ENCODE measurements around the gene ACP6.

The ACP6 gene

DNA sequence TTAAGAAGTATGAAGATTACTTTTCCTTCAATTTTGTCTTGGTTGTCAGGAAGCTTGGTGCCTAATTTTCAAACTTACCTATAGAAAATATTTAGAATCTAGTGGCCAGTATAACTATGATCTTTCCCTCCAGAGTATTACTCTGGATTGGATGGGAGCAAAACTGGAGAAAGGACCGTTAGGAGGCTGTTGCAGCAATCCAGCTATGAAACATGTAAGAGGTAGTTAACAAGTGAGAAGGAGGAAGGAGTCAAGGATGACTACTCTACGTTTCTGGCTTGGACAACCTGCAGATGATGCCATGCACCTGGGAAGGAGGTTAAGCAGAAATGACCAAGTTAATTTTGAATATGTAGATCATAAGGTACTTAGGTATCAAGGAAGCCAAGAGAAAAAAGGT lies 3.5 kb upstream of the ACP6 start:
- peaks cover 7% of the 10 kb centered on the region for H3K9me3 Mint-ChIP-seq
- H3K36me3 Mint-ChIP-seq (ENCODE audit: low read depth), result no peaks in the 10 kb centered on the region
- H3K4me3 Mint-ChIP-seq, result no peak overlapping the region
- no peak for DNase-seq (ENCODE audit: low spot score)
- no peak overlapping the region for H3K27ac Mint-ChIP-seq
- peaks cover 11% of the 10 kb centered on the region for H3K4me1 Mint-ChIP-seq (ENCODE audit: low read depth)
- H3K27me3 Mint-ChIP-seq (ENCODE audit: low read depth), result peaks cover 22% of the 10 kb centered on the region

DNA sequence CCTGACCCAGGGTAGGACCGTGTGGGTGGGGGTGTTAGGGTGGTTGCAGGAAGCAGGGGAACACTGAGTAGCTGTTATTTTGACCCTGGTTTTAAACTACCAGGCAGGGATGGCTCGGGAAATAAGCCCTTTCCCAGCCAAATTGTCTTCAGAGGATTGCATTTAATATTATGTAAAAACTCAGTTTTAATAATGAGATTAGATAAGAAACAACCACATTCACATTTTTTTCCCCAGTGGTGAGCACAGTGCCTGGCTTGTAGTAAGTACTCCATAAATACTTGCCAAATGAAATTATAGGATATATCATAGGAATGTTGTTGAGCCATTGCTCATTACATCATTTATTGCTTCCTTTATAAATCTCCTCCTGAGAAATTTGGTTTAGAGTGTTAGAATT lies 3.1 kb upstream of the ACP6 start:
- Mint-ChIP-seq H3K4me1 (ENCODE audit: low read depth) (peaks cover 15% of the 10 kb centered on the region), H3K36me3 (ENCODE audit: low read depth) (no peaks in the 10 kb centered on the region), H3K4me3 (no peak overlapping the region), H3K27ac (no peak overlapping the region), H3K9me3 (peaks cover 7% of the 10 kb centered on the region), H3K27me3 (ENCODE audit: low read depth) (peaks cover 22% of the 10 kb centered on the region)
- DNase-seq (ENCODE audit: low spot score), result no peak

DNA sequence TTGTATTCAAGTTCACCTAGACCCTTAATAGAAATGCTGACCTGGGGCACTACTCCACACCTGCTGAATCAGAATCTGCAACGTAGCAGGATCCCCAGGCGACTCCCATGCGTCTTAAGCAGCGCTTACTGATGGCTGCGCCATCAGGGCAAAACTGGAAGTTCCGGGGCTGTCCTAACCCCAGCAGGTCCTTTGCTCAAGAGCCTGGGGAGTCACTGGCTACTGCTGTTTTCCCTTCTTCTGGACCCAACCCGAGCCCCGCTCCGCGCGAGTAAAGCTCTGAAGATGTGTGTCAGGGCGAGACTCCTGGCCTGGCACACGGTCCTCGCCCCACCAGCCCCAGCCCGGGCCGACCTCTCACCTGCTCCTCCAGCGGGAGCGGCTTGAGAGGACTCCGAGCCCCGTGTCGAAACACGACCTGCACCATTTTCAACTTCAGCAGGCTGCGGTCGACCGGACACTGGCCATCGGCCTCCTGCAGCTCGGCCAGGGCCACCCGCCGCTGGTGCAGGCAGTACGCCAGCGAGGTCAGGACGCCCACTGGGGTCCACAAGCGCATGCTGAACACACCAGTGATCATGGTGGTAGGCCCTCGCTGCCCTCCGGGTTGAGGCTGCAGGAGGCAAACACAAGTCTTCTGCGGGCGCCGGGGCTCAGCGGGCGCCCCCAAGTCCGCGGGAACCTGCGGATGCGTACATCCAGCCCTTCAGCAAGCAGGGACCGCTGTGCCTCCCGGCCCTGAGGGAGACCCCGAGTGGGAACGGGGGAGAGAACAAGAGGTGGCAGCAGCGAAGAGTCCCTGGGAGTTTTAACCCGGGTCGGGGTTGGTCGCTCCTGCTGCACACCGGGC lies 630 bp downstream of the ACP6 start:
- Mint-ChIP-seq H3K27ac (peak overlapping the region; percentile 87), H3K27me3 (ENCODE audit: low read depth) (peaks cover 12% of the 10 kb centered on the region), H3K9me3 (no peaks in the 10 kb centered on the region), H3K36me3 (ENCODE audit: low read depth) (no peaks in the 10 kb centered on the region), H3K4me1 (ENCODE audit: low read depth) (peaks cover 18% of the 10 kb centered on the region), H3K4me3 (peak overlapping the region; percentile 94)
- peak; percentile 31 for DNase-seq (ENCODE audit: low spot score)

DNA sequence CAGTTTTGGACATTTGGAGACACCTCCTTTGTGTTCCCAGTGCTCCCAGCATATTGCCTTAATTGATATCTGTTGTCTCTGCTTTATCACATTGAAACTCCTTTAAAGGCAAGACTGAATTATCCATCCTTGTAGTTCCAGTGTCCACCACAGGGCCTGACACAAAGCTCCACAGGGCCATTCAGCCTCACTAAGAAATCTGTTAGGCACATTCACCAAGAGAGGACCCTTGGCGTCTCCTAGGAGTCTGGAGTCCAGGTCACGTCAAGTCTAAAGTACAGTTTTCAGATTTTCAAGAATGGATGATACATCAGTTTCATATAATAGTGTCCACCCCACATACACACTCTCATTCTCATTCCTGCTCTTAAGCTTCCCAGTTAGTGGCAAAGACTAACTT lies 4.8 kb downstream of the ACP6 start:
- H3K4me3 Mint-ChIP-seq, result no peak overlapping the region
- H3K9me3 Mint-ChIP-seq, result no peaks in the 10 kb centered on the region
- H3K36me3 Mint-ChIP-seq (ENCODE audit: low read depth), result peaks cover 2% of the 10 kb centered on the region
- no peak overlapping the region for H3K27ac Mint-ChIP-seq
- H3K4me1 Mint-ChIP-seq (ENCODE audit: low read depth), result peaks cover 39% of the 10 kb centered on the region
- no peaks in the 10 kb centered on the region for H3K27me3 Mint-ChIP-seq (ENCODE audit: low read depth)
- DNase-seq (ENCODE audit: low spot score), result no peak

DNA sequence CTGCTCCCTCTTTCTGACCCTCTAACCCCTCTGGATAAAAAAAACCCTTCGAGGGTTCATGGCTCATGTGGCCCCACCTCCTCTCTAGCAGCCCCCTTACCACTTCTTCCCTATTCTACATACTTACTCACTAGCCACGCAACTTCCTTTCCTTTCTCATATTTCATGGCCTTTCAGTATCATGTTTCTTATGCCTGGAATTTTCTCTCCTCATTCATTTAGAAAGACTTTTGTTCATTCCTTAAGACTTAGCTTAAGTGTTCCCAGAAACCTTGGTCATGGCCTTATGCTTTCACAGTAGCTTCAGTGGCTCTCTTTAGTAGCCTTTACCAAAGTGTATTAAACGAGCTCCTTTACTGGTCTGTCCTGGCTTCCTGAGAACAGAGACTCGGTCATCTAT lies 6.1 kb downstream of the ACP6 start:
- DNase-seq (ENCODE audit: low spot score), result no peak
- Mint-ChIP-seq H3K4me3 (no peak overlapping the region), H3K27ac (no peak overlapping the region), H3K27me3 (ENCODE audit: low read depth) (no peaks in the 10 kb centered on the region), H3K36me3 (ENCODE audit: low read depth) (peaks cover 2% of the 10 kb centered on the region), H3K4me1 (ENCODE audit: low read depth) (peaks cover 35% of the 10 kb centered on the region), H3K9me3 (no peaks in the 10 kb centered on the region)

DNA sequence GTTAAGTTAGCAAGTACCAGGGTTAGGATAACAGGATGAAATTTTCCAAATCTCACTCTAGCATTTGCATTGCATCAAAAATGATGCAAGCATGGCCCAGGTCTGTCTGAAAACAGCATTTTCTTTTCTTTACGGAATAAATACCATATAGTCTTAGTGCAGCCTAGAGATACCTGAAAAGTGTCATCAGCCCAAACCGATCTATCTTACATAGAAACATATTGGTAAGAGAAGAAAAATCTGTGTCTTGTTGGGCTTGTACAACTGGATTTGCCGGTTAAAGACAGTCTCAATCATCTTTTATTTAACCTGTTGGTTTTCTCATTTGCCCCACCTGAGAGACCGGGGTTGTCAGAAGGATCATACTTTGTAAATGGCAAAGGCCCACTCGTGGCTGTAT lies 15.8 kb downstream of the ACP6 start:
- no peak for DNase-seq (ENCODE audit: low spot score)
- H3K4me3 Mint-ChIP-seq, result no peak overlapping the region
- H3K36me3 Mint-ChIP-seq (ENCODE audit: low read depth), result peaks cover 19% of the 10 kb centered on the region
- H3K9me3 Mint-ChIP-seq, result no peaks in the 10 kb centered on the region
- no peak overlapping the region for H3K27ac Mint-ChIP-seq
- H3K4me1 Mint-ChIP-seq (ENCODE audit: low read depth), result no peaks in the 10 kb centered on the region
- no peaks in the 10 kb centered on the region for H3K27me3 Mint-ChIP-seq (ENCODE audit: low read depth)

DNA sequence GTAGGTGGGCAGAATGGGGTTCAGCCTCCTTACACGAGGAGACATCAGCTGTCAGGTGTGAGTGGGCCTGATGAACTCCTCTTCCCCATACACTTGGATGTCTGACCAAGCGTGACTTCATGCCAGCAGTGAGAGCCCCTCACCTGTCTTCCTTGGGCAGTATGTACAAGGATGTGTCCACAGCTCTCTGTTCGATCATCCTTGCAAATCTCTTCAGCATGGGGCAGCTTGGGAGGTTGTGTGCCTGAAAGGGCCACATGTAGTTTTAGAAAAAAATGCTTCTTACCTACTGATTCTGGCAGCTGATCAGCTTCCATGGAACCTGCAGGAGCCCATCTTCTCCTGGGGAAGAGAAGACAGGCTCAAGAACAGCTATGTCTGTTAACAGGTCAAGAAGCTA lies 18.0 kb downstream of the ACP6 start:
- Mint-ChIP-seq H3K4me3 (no peak overlapping the region), H3K36me3 (ENCODE audit: low read depth) (peaks cover 19% of the 10 kb centered on the region), H3K27ac (no peak overlapping the region), H3K9me3 (no peaks in the 10 kb centered on the region), H3K4me1 (ENCODE audit: low read depth) (peaks cover 22% of the 10 kb centered on the region), H3K27me3 (ENCODE audit: low read depth) (no peaks in the 10 kb centered on the region)
- no peak for DNase-seq (ENCODE audit: low spot score)

DNA sequence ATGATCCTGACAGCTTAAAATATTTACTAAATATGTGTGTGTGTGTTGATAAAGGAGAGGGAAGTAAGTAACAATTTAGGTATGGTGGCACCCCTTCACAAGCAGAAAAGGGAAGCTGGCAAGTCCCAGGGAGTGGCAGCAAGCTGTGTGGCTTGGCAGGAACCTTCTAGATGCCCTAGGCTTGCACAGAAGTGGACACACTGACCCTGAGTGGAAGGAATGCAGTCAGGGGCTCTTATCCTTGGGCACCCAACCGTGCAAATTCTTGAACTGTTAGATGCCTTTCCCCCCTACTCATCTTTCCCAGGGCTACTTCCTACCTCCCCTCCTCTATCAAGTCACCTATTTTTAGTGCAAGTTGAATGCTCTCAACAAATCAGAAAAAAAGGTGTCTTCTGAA lies 18.9 kb downstream of the ACP6 start:
- no peaks in the 10 kb centered on the region for H3K9me3 Mint-ChIP-seq
- H3K27me3 Mint-ChIP-seq (ENCODE audit: low read depth), result no peaks in the 10 kb centered on the region
- H3K36me3 Mint-ChIP-seq (ENCODE audit: low read depth), result peaks cover 19% of the 10 kb centered on the region
- no peak for DNase-seq (ENCODE audit: low spot score)
- no peak overlapping the region for H3K4me3 Mint-ChIP-seq
- peaks cover 30% of the 10 kb centered on the region for H3K4me1 Mint-ChIP-seq (ENCODE audit: low read depth)
- no peak overlapping the region for H3K27ac Mint-ChIP-seq

DNA sequence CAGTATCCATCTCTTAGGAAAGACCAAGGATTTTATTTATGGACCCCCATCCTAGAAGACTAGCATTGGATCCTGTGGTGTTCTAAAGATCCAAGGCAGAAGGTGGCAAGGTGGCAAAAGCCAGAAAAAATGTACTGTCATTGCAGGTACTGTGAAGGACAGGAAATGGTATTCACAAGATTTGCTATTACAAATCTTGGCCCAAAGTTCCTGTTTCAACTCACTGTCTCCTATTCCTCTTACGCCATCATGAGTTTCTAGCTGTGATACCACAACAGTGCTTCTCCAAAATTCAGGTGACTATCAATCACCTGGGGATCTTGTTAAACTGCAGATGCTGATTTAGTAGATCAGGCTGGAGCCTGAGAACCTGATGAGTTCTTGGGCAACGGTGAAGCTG lies 21.4 kb downstream of the ACP6 start:
- Mint-ChIP-seq H3K27ac (no peak overlapping the region), H3K4me3 (peak overlapping the region; percentile 68), H3K27me3 (ENCODE audit: low read depth) (no peaks in the 10 kb centered on the region), H3K36me3 (ENCODE audit: low read depth) (peaks cover 25% of the 10 kb centered on the region), H3K4me1 (ENCODE audit: low read depth) (peaks cover 51% of the 10 kb centered on the region), H3K9me3 (no peaks in the 10 kb centered on the region)
- DNase-seq (ENCODE audit: low spot score), result no peak

DNA sequence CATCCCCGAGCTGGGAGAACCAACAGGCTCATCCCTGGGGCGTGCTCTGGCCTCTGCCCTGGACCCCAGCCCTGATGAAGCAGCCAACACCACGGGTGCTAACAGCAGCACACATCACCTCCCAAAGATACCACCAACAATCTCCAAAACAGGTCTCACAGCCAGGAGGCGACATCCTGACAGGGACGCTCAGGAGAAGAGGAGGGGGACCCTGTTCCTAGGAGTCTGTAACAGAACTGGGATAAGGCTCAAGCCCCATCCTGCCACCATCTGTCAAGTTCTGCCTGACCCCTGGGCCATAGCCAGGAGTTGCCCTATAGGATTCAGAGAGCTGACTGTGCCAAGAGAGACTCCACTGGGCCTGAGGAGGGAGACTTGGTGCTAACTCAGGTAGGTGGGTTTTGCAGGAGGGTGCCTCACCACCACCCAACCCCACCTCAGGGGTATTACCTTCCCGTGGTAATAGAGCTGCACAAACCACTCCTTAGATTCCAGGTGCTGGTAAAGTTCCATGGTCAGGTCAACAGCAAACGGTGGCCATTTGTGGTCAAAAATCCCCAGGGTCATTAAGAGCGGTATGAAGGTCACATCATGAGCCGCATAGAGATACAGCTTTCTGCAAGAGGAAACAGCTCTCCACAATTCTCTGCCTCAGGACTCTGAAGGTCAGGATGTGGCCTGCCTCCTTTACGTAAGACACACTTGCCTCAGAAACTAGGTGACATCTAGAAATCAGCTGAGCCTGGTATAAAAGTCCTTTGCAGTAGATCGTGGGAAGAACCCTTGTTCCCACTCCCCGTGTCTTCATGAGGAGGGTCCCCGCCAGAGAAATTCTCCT lies 22.3 kb downstream of the ACP6 start:
- Mint-ChIP-seq H3K4me3 (peak overlapping the region; percentile 68), H3K27me3 (ENCODE audit: low read depth) (no peaks in the 10 kb centered on the region), H3K36me3 (ENCODE audit: low read depth) (peaks cover 29% of the 10 kb centered on the region), H3K27ac (peak overlapping the region; percentile 78), H3K4me1 (ENCODE audit: low read depth) (peaks cover 58% of the 10 kb centered on the region), H3K9me3 (no peaks in the 10 kb centered on the region)
- peak; percentile 43 for DNase-seq (ENCODE audit: low spot score)

DNA sequence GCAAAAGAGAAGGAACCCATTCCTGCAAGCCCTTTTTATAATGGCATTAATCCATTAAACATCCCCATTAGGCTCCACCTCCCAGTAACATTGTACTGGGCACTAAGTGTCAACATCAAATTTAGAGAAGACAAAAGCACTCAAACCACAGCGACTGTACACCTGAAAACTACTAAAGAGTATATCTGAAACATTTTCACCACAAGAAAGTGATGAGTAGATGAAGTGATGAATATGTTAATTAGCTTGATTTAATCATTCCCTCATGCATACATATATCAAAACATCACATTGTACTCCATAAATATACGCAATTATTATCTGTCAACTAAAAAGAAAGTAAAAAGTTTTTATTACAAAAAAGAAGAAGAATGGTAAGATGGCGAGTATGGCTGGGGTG lies 26.4 kb downstream of the ACP6 start:
- H3K9me3 Mint-ChIP-seq, result no peaks in the 10 kb centered on the region
- no peak for DNase-seq (ENCODE audit: low spot score)
- peaks cover 67% of the 10 kb centered on the region for H3K4me1 Mint-ChIP-seq (ENCODE audit: low read depth)
- no peaks in the 10 kb centered on the region for H3K27me3 Mint-ChIP-seq (ENCODE audit: low read depth)
- H3K36me3 Mint-ChIP-seq (ENCODE audit: low read depth), result peaks cover 20% of the 10 kb centered on the region
- no peak overlapping the region for H3K4me3 Mint-ChIP-seq
- H3K27ac Mint-ChIP-seq, result no peak overlapping the region

DNA sequence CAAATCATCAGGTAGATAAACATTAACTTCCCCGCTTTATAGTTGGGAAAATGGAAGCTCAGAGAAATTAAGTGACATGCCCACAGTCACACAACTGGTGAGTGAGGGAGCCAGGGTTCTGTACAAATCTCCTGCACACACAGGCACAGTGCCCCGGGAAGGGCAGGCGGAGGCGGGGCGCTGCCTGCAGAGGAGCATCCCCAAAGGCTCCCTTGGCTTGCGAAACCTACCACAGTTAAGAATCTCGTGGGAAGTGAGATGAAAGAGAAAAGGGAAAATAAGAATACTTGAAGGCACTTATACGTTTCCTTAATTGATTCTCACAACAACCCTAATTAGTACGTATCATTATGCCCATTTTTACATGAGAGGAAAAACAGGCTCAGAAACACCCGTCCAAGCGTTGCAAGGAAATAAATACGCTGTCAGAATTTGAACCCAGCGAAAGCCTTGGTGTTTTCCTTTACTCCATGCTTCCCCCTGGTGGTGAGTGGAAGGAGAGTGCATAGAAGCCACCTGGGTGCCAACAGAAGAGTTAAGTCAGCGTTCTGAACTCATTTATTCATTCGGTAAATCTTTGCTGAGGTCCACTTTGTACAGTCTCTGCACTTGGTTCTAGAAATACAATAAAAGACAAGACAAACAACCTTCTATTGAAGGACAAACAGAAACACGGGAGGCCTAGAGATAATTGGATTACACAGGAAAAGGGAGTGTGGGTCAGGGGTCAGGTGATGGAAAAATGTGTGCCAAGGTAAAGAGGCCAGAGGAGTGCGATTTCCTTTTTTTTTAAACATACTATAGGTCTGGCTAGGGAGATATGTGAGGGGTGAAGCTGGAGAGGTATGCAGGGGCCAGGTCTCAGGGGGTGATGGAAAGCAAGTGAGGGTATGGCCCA lies 28.4 kb downstream of the ACP6 start:
- Mint-ChIP-seq H3K36me3 (ENCODE audit: low read depth) (peaks cover 20% of the 10 kb centered on the region), H3K27me3 (ENCODE audit: low read depth) (no peaks in the 10 kb centered on the region), H3K4me3 (no peak overlapping the region), H3K27ac (no peak overlapping the region), H3K9me3 (no peaks in the 10 kb centered on the region), H3K4me1 (ENCODE audit: low read depth) (peaks cover 46% of the 10 kb centered on the region)
- peak; percentile 45 for DNase-seq (ENCODE audit: low spot score)

DNA sequence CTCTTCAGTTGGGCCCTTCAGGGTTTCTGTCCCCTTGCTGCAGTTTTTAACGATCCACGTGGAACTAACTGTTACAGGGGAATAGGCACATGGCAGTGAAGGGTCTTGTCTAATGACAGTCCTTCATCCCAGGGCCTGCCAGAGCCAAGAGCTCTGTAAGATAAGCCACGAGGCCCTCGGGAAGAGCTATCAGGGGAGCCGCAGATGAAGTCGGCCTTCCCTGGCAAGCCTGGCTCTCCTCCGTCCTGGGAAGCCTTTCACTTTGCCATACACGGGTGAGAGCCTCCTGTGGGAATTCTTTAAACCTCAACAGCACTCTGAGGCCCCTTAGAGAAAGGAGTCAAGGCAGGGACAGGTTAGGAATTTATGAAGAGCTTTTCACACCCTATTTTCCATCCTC lies 29.0 kb downstream of the ACP6 start:
- Mint-ChIP-seq H3K27ac (no peak overlapping the region), H3K9me3 (no peaks in the 10 kb centered on the region), H3K27me3 (ENCODE audit: low read depth) (no peaks in the 10 kb centered on the region), H3K36me3 (ENCODE audit: low read depth) (peaks cover 20% of the 10 kb centered on the region), H3K4me3 (no peak overlapping the region), H3K4me1 (ENCODE audit: low read depth) (peaks cover 40% of the 10 kb centered on the region)
- no peak for DNase-seq (ENCODE audit: low spot score)

All from T-helper 2 cell treated with Interferon-gamma antibody and Interleukin-4, amounts not matched to agents 5 μg/mL and 100 μg/mL, for 36 hours (primary cell).